HG03575 (cell line): Measurements from ENCODE around the gene PPFIA4.

Experiments
- ATAC-seq: cut with Tn5 transposase; IDR thresholded peaks from one replicate; pipeline ENCODE4 v1.9.1; 2021; ENCODE audit not compliant: unreplicated experiment, insufficient number of reproducible peaks, low FRiP score; ENCODE audit errors: extremely low read depth

The PPFIA4 gene

GRCh38 chr1:203090421-203091198 lies 64.3 kb downstream of the PPFIA4 start:
- ATAC-seq, result no peak

- no peak for ATAC-seq
These were observed 64.8 kb downstream of the PPFIA4 start for GRCh38 chr1:203091199-203091477.

GRCh38 chr1:203091761-203092330 lies 65.6 kb downstream of the PPFIA4 start:
- ATAC-seq, result no peak

GRCh38 chr1:203093754-203094410 lies 67.6 kb downstream of the PPFIA4 start:
- no peak for ATAC-seq

GRCh38 chr1:203095061-203095690 lies 68.9 kb downstream of the PPFIA4 start:
- ATAC-seq, result no peak

GRCh38 chr1:203096566-203096965 lies 70.3 kb downstream of the PPFIA4 start:
- ATAC-seq, result no peak

GRCh38 chr1:203097001-203097400 lies 70.7 kb downstream of the PPFIA4 start:
- ATAC-seq, result no peak

- no peak for ATAC-seq
These were observed 72.2 kb downstream of the PPFIA4 start for GRCh38 chr1:203098445-203098844.

- no peak for ATAC-seq
These were observed 72.7 kb downstream of the PPFIA4 start for GRCh38 chr1:203098914-203099520.

GRCh38 chr1:203099805-203100515 lies 73.7 kb downstream of the PPFIA4 start:
- ATAC-seq, result no peak

- no peak for ATAC-seq
These were observed 74.2 kb downstream of the PPFIA4 start for GRCh38 chr1:203100516-203100869.

- no peak for ATAC-seq
These were observed 75.7 kb downstream of the PPFIA4 start for GRCh38 chr1:203101813-203102634.

- ATAC-seq, result no peak
These were observed 76.9 kb downstream of the PPFIA4 start for GRCh38 chr1:203103216-203103615.

GRCh38 chr1:203103829-203104495 lies 77.7 kb downstream of the PPFIA4 start:
- ATAC-seq, result no peak

GRCh38 chr1:203104789-203105390 lies 78.6 kb downstream of the PPFIA4 start:
- ATAC-seq, result no peak

- ATAC-seq, result no peak
These were observed 86.2 kb downstream of the PPFIA4 start for GRCh38 chr1:203112475-203112874.

- ATAC-seq, result no peak
These were observed 87.0 kb downstream of the PPFIA4 start for GRCh38 chr1:203113308-203113707.
